DOHH2 (cell line): ENCODE results near the gene MIPOL1.

Source experiments
- H3F3A ChIP-seq: fragments of 200-600 bp; sonication (generic), shearing (Covaris generic); 2 replicates; pipeline ENCODE4 v1.6.0; 2016; ENCODE audit warnings: antibody characterized with exemption, mild to moderate bottlenecking; ENCODE audit not compliant: control insufficient read depth, insufficient read depth
- H3K27ac ChIP-seq: fragments of 200-600 bp; sonication (generic); 2 replicates; pipeline ENCODE4 v1.5.1; 2014; ENCODE audit warnings: low read depth, mild to moderate bottlenecking, low read length, moderate library complexity
- H3K27me3 ChIP-seq: fragments of 200-600 bp; sonication (generic); 2 replicates; pipeline ENCODE4 v1.6.1; 2014; ENCODE audit warnings: mild to moderate bottlenecking, low read length, mixed read lengths; ENCODE audit not compliant: control insufficient read depth
- H3K36me3 ChIP-seq: fragments of 200-600 bp; sonication (generic); 2 replicates; pipeline ENCODE4 v1.6.1; 2014; ENCODE audit warnings: mild to moderate bottlenecking, low read length, moderate library complexity, mixed read lengths; ENCODE audit not compliant: control insufficient read depth
- H3K4me1 ChIP-seq: fragments of 200-600 bp; sonication (generic); 2 replicates; pipeline ENCODE4 v1.6.1; 2014; ENCODE audit warnings: mild to moderate bottlenecking, low read length, mixed read lengths; ENCODE audit not compliant: control insufficient read depth
- H3K4me2 ChIP-seq: fragments of 200-600 bp; sonication (generic); 2 replicates; pipeline ENCODE4 v1.6.0; 2014; ENCODE audit warnings: mild to moderate bottlenecking, low read length, moderate library complexity
- H3K4me3 ChIP-seq: fragments of 200-600 bp; sonication (generic); 2 replicates; pipeline ENCODE4 v1.5.1; 2014; ENCODE audit warnings: mild to moderate bottlenecking, low read length, mixed read lengths
- H3K79me2 ChIP-seq: fragments of 200-600 bp; sonication (generic); 2 replicates; pipeline ENCODE4 v1.6.1; 2014; ENCODE audit warnings: mild to moderate bottlenecking, low read length, mixed read lengths; ENCODE audit not compliant: control insufficient read depth
- H3K9me2 ChIP-seq: fragments of 200-600 bp; sonication (generic); replicated peaks from 2 replicates; pipeline ENCODE4 v1.6.1; 2014; ENCODE audit warnings: mild to moderate bottlenecking, low read length, mixed read lengths; ENCODE audit not compliant: control insufficient read depth
- H3K9me3 ChIP-seq: fragments of 200-600 bp; sonication (generic); 2 replicates; pipeline ENCODE4 v1.6.1; 2014; ENCODE audit warnings: antibody characterized with exemption, low read length, mixed read lengths; ENCODE audit not compliant: control insufficient read depth, insufficient read depth
- H4K20me1 ChIP-seq: fragments of 200-600 bp; sonication (generic); 2 replicates; pipeline ENCODE4 v1.6.0; 2014; ENCODE audit warnings: low read depth, mild to moderate bottlenecking, antibody characterized with exemption, low read length, moderate library complexity; ENCODE audit not compliant: control insufficient read depth, insufficient read depth
- CTCF ChIP-seq: fragments of 200-600 bp; sonication (generic); IDR thresholded peaks from one replicate; pipeline ENCODE4 v1.5.1; 2014; ENCODE audit warnings: antibody characterized with exemption, mild to moderate bottlenecking, low read depth, low read length; ENCODE audit not compliant: poor library complexity, severe bottlenecking
- EZH2phosphoT487 ChIP-seq: fragments of 200-600 bp; sonication (generic); IDR thresholded peaks from 2 replicates; pipeline ENCODE4 v1.6.1; 2017; ENCODE audit warnings: borderline replicate concordance, mild to moderate bottlenecking, antibody characterized with exemption, low read length, moderate library complexity, mixed read lengths

Gene MIPOL1

GRCh38 chr14:37472906-37473305 lies 275.2 kb downstream of the MIPOL1 start:
- Histone ChIP-seq H4K20me1 (no peaks in the 10 kb centered on the region), H3F3A (no peaks in the 10 kb centered on the region), H3K27ac (no peak overlapping the region), H3K4me2 (no peak overlapping the region), H3K27me3 (no peaks in the 10 kb centered on the region), H3K4me1 (no peaks in the 10 kb centered on the region), H3K4me3 (no peak overlapping the region), H3K36me3 (no peaks in the 10 kb centered on the region), H3K9me3 (no peaks in the 10 kb centered on the region), H3K9me2 (no peaks in the 10 kb centered on the region), H3K79me2 (no peaks in the 10 kb centered on the region)
- TF ChIP-seq EZH2phosphoT487 (no peak), CTCF (no peak)

GRCh38 chr14:37474191-37474590 lies 276.5 kb downstream of the MIPOL1 start:
- no peak overlapping the region for H3K4me3 ChIP-seq
- no peaks in the 10 kb centered on the region for H3K79me2 ChIP-seq

GRCh38 chr14:37480446-37481290 lies 282.9 kb downstream of the MIPOL1 start:
- Histone ChIP-seq H4K20me1 (no peaks in the 10 kb centered on the region), H3K36me3 (no peaks in the 10 kb centered on the region), H3F3A (no peaks in the 10 kb centered on the region), H3K79me2 (no peaks in the 10 kb centered on the region), H3K27me3 (no peaks in the 10 kb centered on the region), H3K4me3 (no peak overlapping the region), H3K4me2 (no peak overlapping the region), H3K9me3 (no peaks in the 10 kb centered on the region), H3K4me1 (no peaks in the 10 kb centered on the region), H3K27ac (no peak overlapping the region), H3K9me2 (no peaks in the 10 kb centered on the region)
- no peak for TF ChIP-seq CTCF
- TF ChIP-seq EZH2phosphoT487 = no peak

More at GRCh38 chr14:37474191-37474590, 276.5 kb downstream of the MIPOL1 start:
- Histone ChIP-seq H3F3A (no peaks in the 10 kb centered on the region), H3K4me1 (no peaks in the 10 kb centered on the region), H3K36me3 (no peaks in the 10 kb centered on the region), H3K4me2 (no peak overlapping the region), H3K9me2 (no peaks in the 10 kb centered on the region), H3K27me3 (no peaks in the 10 kb centered on the region), H3K9me3 (no peaks in the 10 kb centered on the region), H3K27ac (no peak overlapping the region), H4K20me1 (no peaks in the 10 kb centered on the region)
- TF ChIP-seq CTCF (no peak), EZH2phosphoT487 (no peak)
